Stomach (tissue), 4 donors: ENCODE data around the gene CCDC3.

Source experiments
- EP300 ChIP-seq: sonication (generic); formaldehyde crosslinking; IDR thresholded peaks from one replicate; pipeline ENCODE4 v1.6.1; 2017; ENCODE audit warnings: antibody characterized with exemption
- POLR2A ChIP-seq, 4 donors: fragments of 450-650 bp; IDR thresholded peaks; one replicate each; pipeline ENCODE4 v1.6.1; 2016; ENCODE audit warnings: antibody characterized with exemption in 4 of 4, control low read depth in 2 of 4, mild to moderate bottlenecking in 1 of 4, moderate library complexity in 1 of 4
- POLR2AphosphoS5 ChIP-seq, 3 donors: sonication (generic); formaldehyde crosslinking; IDR thresholded peaks; one replicate each; pipeline ENCODE4 v1.6.1; 2016; ENCODE audit warnings: antibody characterized with exemption in 3 of 3
- TF ChIP-seq, protein P1 (sequence below), 7 experiments: fragments of 450-650 bp in 4 of 7; fragments of 200-600 bp in 3 of 7; sonication (generic) in 3 of 7; IDR thresholded peaks; one replicate each; pipeline ENCODE4 v1.5.1; 2016 to 2019; ENCODE audit warnings: antibody characterized with exemption in 7 of 7, control low read depth in 2 of 7, mild to moderate bottlenecking in 1 of 7

DNA sequence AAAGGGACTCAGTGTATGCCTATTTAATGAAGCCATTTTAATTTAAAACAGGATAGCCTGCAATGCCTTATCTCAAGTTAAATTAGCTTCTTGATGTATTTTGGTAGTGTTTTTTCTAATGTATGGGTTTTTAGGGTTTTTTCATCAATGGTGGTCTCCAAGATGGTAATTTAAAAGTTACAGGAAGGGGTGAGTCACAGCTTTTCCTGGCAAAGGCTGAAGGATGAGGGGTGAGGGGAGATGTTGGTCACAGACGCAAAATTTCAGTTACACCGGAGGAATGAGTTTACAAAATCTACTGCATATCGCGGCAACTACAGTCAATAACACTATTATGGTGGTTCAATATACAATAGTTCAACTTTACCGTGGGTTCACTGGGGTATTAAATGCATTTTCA is 31.6 kb downstream of the CCDC3 start:
- TF ChIP-seq, protein P1, sequence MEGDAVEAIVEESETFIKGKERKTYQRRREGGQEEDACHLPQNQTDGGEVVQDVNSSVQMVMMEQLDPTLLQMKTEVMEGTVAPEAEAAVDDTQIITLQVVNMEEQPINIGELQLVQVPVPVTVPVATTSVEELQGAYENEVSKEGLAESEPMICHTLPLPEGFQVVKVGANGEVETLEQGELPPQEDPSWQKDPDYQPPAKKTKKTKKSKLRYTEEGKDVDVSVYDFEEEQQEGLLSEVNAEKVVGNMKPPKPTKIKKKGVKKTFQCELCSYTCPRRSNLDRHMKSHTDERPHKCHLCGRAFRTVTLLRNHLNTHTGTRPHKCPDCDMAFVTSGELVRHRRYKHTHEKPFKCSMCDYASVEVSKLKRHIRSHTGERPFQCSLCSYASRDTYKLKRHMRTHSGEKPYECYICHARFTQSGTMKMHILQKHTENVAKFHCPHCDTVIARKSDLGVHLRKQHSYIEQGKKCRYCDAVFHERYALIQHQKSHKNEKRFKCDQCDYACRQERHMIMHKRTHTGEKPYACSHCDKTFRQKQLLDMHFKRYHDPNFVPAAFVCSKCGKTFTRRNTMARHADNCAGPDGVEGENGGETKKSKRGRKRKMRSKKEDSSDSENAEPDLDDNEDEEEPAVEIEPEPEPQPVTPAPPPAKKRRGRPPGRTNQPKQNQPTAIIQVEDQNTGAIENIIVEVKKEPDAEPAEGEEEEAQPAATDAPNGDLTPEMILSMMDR (IDR thresholded peaks at IDR 0.05), result no peak
- TF ChIP-seq POLR2AphosphoS5 (IDR thresholded peaks at IDR 0.05), result no peak
- no peak for TF ChIP-seq POLR2A (IDR thresholded peaks at IDR 0.05)
- no peak for TF ChIP-seq EP300
